Measurements from ENCODE around the gene VPS13C.

The VPS13C gene

DNA sequence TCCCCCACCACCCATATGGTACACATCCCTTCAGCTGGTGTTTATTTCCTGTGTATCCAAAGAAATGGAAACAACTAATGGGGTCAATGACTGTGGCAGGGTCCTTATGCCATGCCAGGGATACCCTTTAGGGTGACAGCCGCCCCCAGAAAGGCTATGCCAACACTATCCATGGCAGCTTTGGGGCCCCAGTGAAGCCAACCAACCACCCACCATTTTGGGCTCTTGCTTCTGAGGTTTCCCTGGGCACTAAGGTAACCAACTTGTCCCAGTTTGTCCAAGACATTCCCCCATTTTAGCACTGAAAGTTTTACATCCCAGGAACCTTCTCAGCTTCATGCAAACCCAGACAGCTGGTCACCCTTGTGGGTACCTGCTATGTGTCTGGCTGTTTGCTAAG lies 233.1 kb downstream of the VPS13C start:
- no peak overlapping the region for H3K27ac ChIP-seq (ENCODE audit: insufficient read depth, low read depth, low read length, poor library complexity, severe bottlenecking)
- no peaks in the 10 kb centered on the region for H3K4me1 ChIP-seq (ENCODE audit: control insufficient read depth, insufficient read depth, low read length)
- H3K27me3 ChIP-seq (ENCODE audit: control insufficient read depth, insufficient read depth, low read length, poor library complexity, severe bottlenecking): no peaks in the 10 kb centered on the region
- WGBS, 2 experiments: 86 to 90% methylated on average over 1 of the region's 1 CpG
- H3K36me3 ChIP-seq (ENCODE audit: control insufficient read depth, insufficient read depth, low read length): no peaks in the 10 kb centered on the region
- H3K9me3 ChIP-seq (ENCODE audit: control insufficient read depth, low read length): no peaks in the 10 kb centered on the region
- H3K4me3 ChIP-seq (ENCODE audit: insufficient read depth, low read depth, low read length): no peak overlapping the region

GRCh38 chr15:61824291-61824690 lies 236.0 kb downstream of the VPS13C start:
- Histone ChIP-seq H3K4me1 (ENCODE audit: control insufficient read depth, insufficient read depth, low read length) (no peaks in the 10 kb centered on the region), H3K27ac (ENCODE audit: insufficient read depth, low read depth, low read length, poor library complexity, severe bottlenecking) (no peak overlapping the region), H3K27me3 (ENCODE audit: control insufficient read depth, insufficient read depth, low read length, poor library complexity, severe bottlenecking) (no peaks in the 10 kb centered on the region), H3K9me3 (ENCODE audit: control insufficient read depth, low read length) (no peaks in the 10 kb centered on the region), H3K4me3 (ENCODE audit: insufficient read depth, low read depth, low read length) (no peak overlapping the region), H3K36me3 (ENCODE audit: control insufficient read depth, insufficient read depth, low read length) (no peaks in the 10 kb centered on the region)
- 44 to 52% methylated on average over 1 of the region's 1 CpG for WGBS, 2 experiments

DNA sequence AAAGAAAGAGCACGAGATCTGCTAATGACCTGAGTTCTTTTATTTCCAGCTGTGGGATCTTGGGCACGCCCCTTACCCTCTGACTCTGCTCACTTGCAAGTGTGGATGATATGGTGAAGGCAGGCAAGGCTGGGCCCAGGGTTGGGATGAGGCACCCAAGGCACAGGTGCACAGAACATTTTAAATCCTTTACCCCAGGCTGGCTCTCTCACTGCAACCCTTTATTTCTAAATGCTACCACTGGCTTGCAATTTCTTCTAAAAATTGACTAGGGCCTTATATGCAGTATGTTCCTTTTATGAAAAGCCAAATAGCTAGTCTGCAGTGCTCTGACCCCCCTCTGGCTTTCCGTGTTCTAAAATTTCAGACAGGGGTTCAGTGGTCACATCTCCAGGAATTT lies 237.7 kb downstream of the VPS13C start:
- no peaks in the 10 kb centered on the region for H3K9me3 ChIP-seq (ENCODE audit: control insufficient read depth, low read length)
- H3K4me1 ChIP-seq (ENCODE audit: control insufficient read depth, insufficient read depth, low read length): no peaks in the 10 kb centered on the region
- no peaks in the 10 kb centered on the region for H3K36me3 ChIP-seq (ENCODE audit: control insufficient read depth, insufficient read depth, low read length)
- no peak overlapping the region for H3K27ac ChIP-seq (ENCODE audit: insufficient read depth, low read depth, low read length, poor library complexity, severe bottlenecking)
- no peak overlapping the region for H3K4me3 ChIP-seq (ENCODE audit: insufficient read depth, low read depth, low read length)
- H3K27me3 ChIP-seq (ENCODE audit: control insufficient read depth, insufficient read depth, low read length, poor library complexity, severe bottlenecking): no peaks in the 10 kb centered on the region
- WGBS, 2 experiments: 70 to 77% methylated on average over 3 of the region's 3 CpGs

- Histone ChIP-seq H3K9me3 (ENCODE audit: control insufficient read depth, low read length) (no peaks in the 10 kb centered on the region), H3K4me3 (ENCODE audit: insufficient read depth, low read depth, low read length) (no peak overlapping the region), H3K27ac (ENCODE audit: insufficient read depth, low read depth, low read length, poor library complexity, severe bottlenecking) (no peak overlapping the region), H3K36me3 (ENCODE audit: control insufficient read depth, insufficient read depth, low read length) (no peaks in the 10 kb centered on the region), H3K4me1 (ENCODE audit: control insufficient read depth, insufficient read depth, low read length) (no peaks in the 10 kb centered on the region), H3K27me3 (ENCODE audit: control insufficient read depth, insufficient read depth, low read length, poor library complexity, severe bottlenecking) (no peaks in the 10 kb centered on the region)
- 86 to 94% methylated on average over 4 of the region's 4 CpGs for WGBS, 2 experiments
Observed at GRCh38 chr15:61820951-61821350, 239.3 kb downstream of the VPS13C start.

- WGBS, 2 experiments: 95% methylated on average over 9 of the region's 9 CpGs
- Histone ChIP-seq H3K9me3 (ENCODE audit: control insufficient read depth, low read length) (no peaks in the 10 kb centered on the region), H3K27me3 (ENCODE audit: control insufficient read depth, insufficient read depth, low read length, poor library complexity, severe bottlenecking) (no peaks in the 10 kb centered on the region), H3K4me1 (ENCODE audit: control insufficient read depth, insufficient read depth, low read length) (no peaks in the 10 kb centered on the region), H3K36me3 (ENCODE audit: control insufficient read depth, insufficient read depth, low read length) (no peaks in the 10 kb centered on the region), H3K4me3 (ENCODE audit: insufficient read depth, low read depth, low read length) (no peak overlapping the region), H3K27ac (ENCODE audit: insufficient read depth, low read depth, low read length, poor library complexity, severe bottlenecking) (no peak overlapping the region)
Observed at GRCh38 chr15:61820212-61820611, 240.0 kb downstream of the VPS13C start.

GRCh38 chr15:61819386-61819785 lies 240.9 kb downstream of the VPS13C start:
- Histone ChIP-seq H3K4me1 (ENCODE audit: control insufficient read depth, insufficient read depth, low read length) (no peaks in the 10 kb centered on the region), H3K36me3 (ENCODE audit: control insufficient read depth, insufficient read depth, low read length) (no peaks in the 10 kb centered on the region), H3K27ac (ENCODE audit: insufficient read depth, low read depth, low read length, poor library complexity, severe bottlenecking) (no peak overlapping the region), H3K27me3 (ENCODE audit: control insufficient read depth, insufficient read depth, low read length, poor library complexity, severe bottlenecking) (no peaks in the 10 kb centered on the region), H3K9me3 (ENCODE audit: control insufficient read depth, low read length) (no peaks in the 10 kb centered on the region), H3K4me3 (ENCODE audit: insufficient read depth, low read depth, low read length) (no peak overlapping the region)
- 90 to 94% methylated on average over 9 of the region's 9 CpGs for WGBS, 2 experiments

DNA sequence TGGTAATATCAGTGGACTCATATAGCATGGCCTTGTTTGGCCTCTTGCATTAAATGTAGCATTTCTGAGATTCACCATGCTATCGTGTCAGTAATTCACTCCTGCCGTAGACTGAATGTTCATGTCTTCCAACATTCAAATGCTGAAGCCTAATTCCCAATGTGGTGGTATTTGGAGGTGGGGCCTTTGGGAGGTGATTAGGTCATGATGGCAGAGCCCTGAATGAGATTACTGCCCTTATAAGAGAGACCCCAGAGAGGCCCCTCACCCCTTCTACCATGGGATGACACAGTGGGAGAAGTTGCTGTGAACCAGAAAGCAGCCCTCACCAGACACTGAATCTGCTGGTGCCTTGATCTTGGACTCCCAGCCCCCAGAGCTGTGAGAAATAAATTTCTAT lies 241.4 kb downstream of the VPS13C start:
- H3K9me3 ChIP-seq (ENCODE audit: control insufficient read depth, low read length): no peaks in the 10 kb centered on the region
- H3K4me1 ChIP-seq (ENCODE audit: control insufficient read depth, insufficient read depth, low read length): no peaks in the 10 kb centered on the region
- no peaks in the 10 kb centered on the region for H3K36me3 ChIP-seq (ENCODE audit: control insufficient read depth, insufficient read depth, low read length)
- no peak overlapping the region for H3K27ac ChIP-seq (ENCODE audit: insufficient read depth, low read depth, low read length, poor library complexity, severe bottlenecking)
- 94 to 98% methylated on average over 2 of the region's 2 CpGs for WGBS, 2 experiments
- no peak overlapping the region for H3K4me3 ChIP-seq (ENCODE audit: insufficient read depth, low read depth, low read length)
- no peaks in the 10 kb centered on the region for H3K27me3 ChIP-seq (ENCODE audit: control insufficient read depth, insufficient read depth, low read length, poor library complexity, severe bottlenecking)

- Histone ChIP-seq H3K4me1 (ENCODE audit: control insufficient read depth, insufficient read depth, low read length) (no peaks in the 10 kb centered on the region), H3K27ac (ENCODE audit: insufficient read depth, low read depth, low read length, poor library complexity, severe bottlenecking) (no peak overlapping the region), H3K4me3 (ENCODE audit: insufficient read depth, low read depth, low read length) (no peak overlapping the region), H3K9me3 (ENCODE audit: control insufficient read depth, low read length) (no peaks in the 10 kb centered on the region), H3K36me3 (ENCODE audit: control insufficient read depth, insufficient read depth, low read length) (no peaks in the 10 kb centered on the region), H3K27me3 (ENCODE audit: control insufficient read depth, insufficient read depth, low read length, poor library complexity, severe bottlenecking) (no peaks in the 10 kb centered on the region)
- 90 to 92% methylated on average over 7 of the region's 7 CpGs for WGBS, 2 experiments
Observed at GRCh38 chr15:61816856-61817255, 243.4 kb downstream of the VPS13C start.

- 93 to 94% methylated on average over 12 of the region's 12 CpGs for WGBS, 2 experiments
- H3K9me3 ChIP-seq (ENCODE audit: control insufficient read depth, low read length): no peaks in the 10 kb centered on the region
- no peaks in the 10 kb centered on the region for H3K36me3 ChIP-seq (ENCODE audit: control insufficient read depth, insufficient read depth, low read length)
- H3K27ac ChIP-seq (ENCODE audit: insufficient read depth, low read depth, low read length, poor library complexity, severe bottlenecking): no peak overlapping the region
- no peak overlapping the region for H3K4me3 ChIP-seq (ENCODE audit: insufficient read depth, low read depth, low read length)
- H3K4me1 ChIP-seq (ENCODE audit: control insufficient read depth, insufficient read depth, low read length): no peaks in the 10 kb centered on the region
- no peaks in the 10 kb centered on the region for H3K27me3 ChIP-seq (ENCODE audit: control insufficient read depth, insufficient read depth, low read length, poor library complexity, severe bottlenecking)
Observed at GRCh38 chr15:61815356-61816083, 244.7 kb downstream of the VPS13C start.

DNA sequence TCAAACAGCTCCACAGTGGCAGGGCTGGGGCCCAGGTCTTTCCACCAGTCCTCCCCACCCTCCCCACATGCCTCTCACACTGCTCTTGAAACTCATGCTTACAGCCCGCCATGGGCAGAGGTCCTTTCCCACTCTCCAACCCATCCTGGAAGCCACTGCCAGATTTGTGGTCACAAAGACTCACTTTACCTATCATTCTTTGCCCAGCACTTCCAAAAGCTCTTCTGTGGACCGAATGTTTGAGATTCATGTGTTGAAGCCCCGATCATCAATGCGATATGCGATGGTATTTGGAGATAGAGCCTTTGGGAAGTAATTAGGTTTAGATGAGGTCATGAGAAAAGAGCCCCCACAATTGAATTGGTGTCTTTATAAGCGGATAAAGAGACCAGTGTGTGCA lies 247.8 kb downstream of the VPS13C start:
- no peaks in the 10 kb centered on the region for H3K36me3 ChIP-seq (ENCODE audit: control insufficient read depth, insufficient read depth, low read length)
- H3K4me1 ChIP-seq (ENCODE audit: control insufficient read depth, insufficient read depth, low read length): no peaks in the 10 kb centered on the region
- H3K9me3 ChIP-seq (ENCODE audit: control insufficient read depth, low read length): no peaks in the 10 kb centered on the region
- H3K4me3 ChIP-seq (ENCODE audit: insufficient read depth, low read depth, low read length): no peak overlapping the region
- no peaks in the 10 kb centered on the region for H3K27me3 ChIP-seq (ENCODE audit: control insufficient read depth, insufficient read depth, low read length, poor library complexity, severe bottlenecking)
- H3K27ac ChIP-seq (ENCODE audit: insufficient read depth, low read depth, low read length, poor library complexity, severe bottlenecking): no peak overlapping the region
- WGBS, 2 experiments: 95% methylated on average over 6 of the region's 6 CpGs

DNA sequence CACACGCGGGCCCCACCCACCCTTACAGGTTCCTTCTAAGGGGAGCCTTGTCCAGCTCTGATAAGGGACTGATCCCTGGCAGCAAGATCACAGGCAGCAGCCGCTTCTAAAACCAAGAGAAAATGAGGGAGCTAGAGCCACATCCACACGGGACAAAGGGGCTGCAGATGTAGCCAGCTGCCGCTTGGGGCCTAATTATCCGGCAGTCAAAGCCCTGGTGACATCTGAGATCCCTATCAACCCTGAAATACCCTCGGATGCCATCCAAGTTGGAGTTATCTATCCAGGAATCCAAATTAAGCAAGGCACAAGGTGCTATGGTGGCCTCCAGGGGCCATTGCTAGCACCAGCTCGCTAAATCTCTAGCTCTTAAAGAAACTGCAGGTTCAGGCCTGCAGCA lies 248.3 kb downstream of the VPS13C start:
- Histone ChIP-seq H3K27ac (ENCODE audit: insufficient read depth, low read depth, low read length, poor library complexity, severe bottlenecking) (no peak overlapping the region), H3K4me1 (ENCODE audit: control insufficient read depth, insufficient read depth, low read length) (no peaks in the 10 kb centered on the region), H3K27me3 (ENCODE audit: control insufficient read depth, insufficient read depth, low read length, poor library complexity, severe bottlenecking) (no peaks in the 10 kb centered on the region), H3K36me3 (ENCODE audit: control insufficient read depth, insufficient read depth, low read length) (no peaks in the 10 kb centered on the region), H3K4me3 (ENCODE audit: insufficient read depth, low read depth, low read length) (no peak overlapping the region), H3K9me3 (ENCODE audit: control insufficient read depth, low read length) (no peaks in the 10 kb centered on the region)
- 91 to 92% methylated on average over 8 of the region's 8 CpGs for WGBS, 2 experiments
